ENCODE measurements around the gene GAB2.

DNA sequence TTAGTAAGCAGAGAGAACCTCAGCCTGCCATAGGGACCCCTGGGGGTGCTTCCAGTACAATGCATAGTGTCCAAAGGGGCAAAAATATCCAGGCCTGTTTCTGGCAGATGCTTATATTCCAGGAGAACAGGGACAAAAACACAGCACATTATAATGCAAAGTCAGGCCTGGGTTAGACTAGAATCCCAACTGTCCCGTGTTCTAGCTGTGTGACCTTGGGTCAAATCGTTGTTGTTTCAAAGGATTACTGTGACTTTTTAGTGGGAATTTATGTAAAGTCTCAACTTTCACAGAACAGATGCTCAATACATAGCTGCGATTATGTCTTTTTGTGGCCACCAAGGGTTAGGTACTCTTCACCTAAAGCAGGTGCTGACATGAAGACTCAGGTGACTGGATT lies 142.9 kb downstream of the GAB2 start:
- TF ChIP-seq, protein P1, sequence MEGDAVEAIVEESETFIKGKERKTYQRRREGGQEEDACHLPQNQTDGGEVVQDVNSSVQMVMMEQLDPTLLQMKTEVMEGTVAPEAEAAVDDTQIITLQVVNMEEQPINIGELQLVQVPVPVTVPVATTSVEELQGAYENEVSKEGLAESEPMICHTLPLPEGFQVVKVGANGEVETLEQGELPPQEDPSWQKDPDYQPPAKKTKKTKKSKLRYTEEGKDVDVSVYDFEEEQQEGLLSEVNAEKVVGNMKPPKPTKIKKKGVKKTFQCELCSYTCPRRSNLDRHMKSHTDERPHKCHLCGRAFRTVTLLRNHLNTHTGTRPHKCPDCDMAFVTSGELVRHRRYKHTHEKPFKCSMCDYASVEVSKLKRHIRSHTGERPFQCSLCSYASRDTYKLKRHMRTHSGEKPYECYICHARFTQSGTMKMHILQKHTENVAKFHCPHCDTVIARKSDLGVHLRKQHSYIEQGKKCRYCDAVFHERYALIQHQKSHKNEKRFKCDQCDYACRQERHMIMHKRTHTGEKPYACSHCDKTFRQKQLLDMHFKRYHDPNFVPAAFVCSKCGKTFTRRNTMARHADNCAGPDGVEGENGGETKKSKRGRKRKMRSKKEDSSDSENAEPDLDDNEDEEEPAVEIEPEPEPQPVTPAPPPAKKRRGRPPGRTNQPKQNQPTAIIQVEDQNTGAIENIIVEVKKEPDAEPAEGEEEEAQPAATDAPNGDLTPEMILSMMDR (IDR thresholded peaks at IDR 0.05), result no peak
- no peak for TF ChIP-seq POLR2A (IDR thresholded peaks at IDR 0.05)

Data from tibial nerve (tissue), 3 donors.